Spleen (tissue), 11 donors: Measurements from ENCODE around the gene TMEM134. TPM values are rescaled to one million over a fixed set of nuclear protein-coding genes. Genes with fewer than 3 reads are reported as not detected.
A peak's percentile ranks its signal among the peaks of the same experiment; 100 is the strongest.
"Not testable (repeated sequence)": the region's sequence is repeated elsewhere in the genome, so short reads cannot be mapped to it uniquely, and the experiment has no call there.

Source experiments
- DNase-seq: peaks from one replicate; pipeline ENCODE4 v3.0.0-alpha.2; 2020
- H3K27ac ChIP-seq, 8 donors: fragments of 200-600 bp; sonication (generic) in 7 of 8; 1 replicate in 4 of 8; 2 replicates in 4 of 8; pipeline versions ENCODE4 v1.5.0 to v1.8.0; 2016 to 2021; ENCODE audit warnings: inconsistent platforms in 4 of 8, mild to moderate bottlenecking in 4 of 8, moderate library complexity in 1 of 8
- H3K27me3 ChIP-seq, 7 donors: fragments of 200-600 bp; sonication (generic) in 6 of 7; replicated peaks in 1 of 7; 1 replicate in 4 of 7; 2 replicates in 3 of 7; pipeline versions ENCODE4 v1.5.0 to v1.8.0; 2016 to 2021; ENCODE audit warnings: inconsistent platforms in 3 of 7, mild to moderate bottlenecking in 1 of 7
- H3K36me3 ChIP-seq, 6 donors: fragments of 200-600 bp; sonication (generic) in 5 of 6; 1 replicate in 4 of 6; 2 replicates in 2 of 6; pipeline versions ENCODE4 v1.5.0 to v1.8.0; 2016 to 2021; ENCODE audit warnings: inconsistent platforms in 2 of 6
- H3K4me1 ChIP-seq, 6 donors: fragments of 200-600 bp; sonication (generic) in 5 of 6; 1 replicate in 3 of 6; 2 replicates in 3 of 6; pipeline versions ENCODE4 v1.5.0 to v1.8.0; 2016 to 2021; ENCODE audit warnings: inconsistent platforms in 3 of 6
- H3K4me3 ChIP-seq, 8 donors: fragments of 200-600 bp; sonication (generic) in 7 of 8; 1 replicate in 4 of 8; 2 replicates in 4 of 8; pipeline versions ENCODE4 v1.5.0 to v1.8.0; 2016 to 2021; ENCODE audit warnings: inconsistent platforms in 4 of 8, mild to moderate bottlenecking in 4 of 8, moderate library complexity in 2 of 8
- H3K9me3 ChIP-seq, 8 donors: fragments of 200-600 bp; sonication (generic) in 7 of 8; 1 replicate in 4 of 8; 2 replicates in 4 of 8; pipeline versions ENCODE4 v1.5.0 to v1.8.0; 2016 to 2021; ENCODE audit warnings: inconsistent platforms in 4 of 8
- POLR2A ChIP-seq, 3 donors: fragments of 450-650 bp; IDR thresholded peaks; one replicate each; pipeline ENCODE4 v1.5.1; 2017; ENCODE audit warnings: antibody characterized with exemption in 3 of 3, mild to moderate bottlenecking in 1 of 3
- POLR2AphosphoS5 ChIP-seq, 3 donors: sonication (generic); formaldehyde crosslinking; IDR thresholded peaks; one replicate each; pipeline ENCODE4 v1.5.1; 2017; ENCODE audit warnings: antibody characterized with exemption in 3 of 3
- WGBS, 5 donors: extraction: QIAGEN DNeasy Blood & Tissue Kit in 3 of 5; methylation state at CpG; one replicate each; pipeline versions ENCODE4 v1.1.5 to v1.1.7; 2013 to 2018; 5-methylcytosine and 5-hydroxymethylcytosine counted together
- intact Hi-C: fragments of 100-400 bp; cut with DNase I; formaldehyde crosslinking; loops from one replicate; pipeline ENCODE4 v1.15.0; 2023; ENCODE audit warnings: low total_unique reads
- polyA plus RNA-seq, 3 donors: library from polyadenylated mRNA; stranded (reverse); fragments of 200-250 nt; gene quantifications; one replicate each; pipeline ENCODE4 v1.2.1, GENCODE V29; 2013
- total RNA-seq, 7 donors: library from RNA; depleted of rRNA in 3 of 7; stranded (reverse); fragments of >200 nt in 3 of 7; fragmentation: NEBNext Ultra II Directional in 4 of 7; extraction: Animal tissue kit (Norgen Biotek cat#: 25700) in 4 of 7; gene quantifications; one replicate each; pipeline versions ENCODE4 v1.1.0 to v1.2.1, GENCODE V29; 2016 to 2021
- TF ChIP-seq, protein P1 (sequence below), 11 experiments: fragments of 200-600 bp in 7 of 11; fragments of 450-650 bp in 4 of 11; sonication (generic) in 4 of 11; IDR thresholded peaks in 8 of 11; conservative IDR thresholded peaks in 3 of 11; 1 replicate in 7 of 11; 2 replicates in 4 of 11; pipeline versions ENCODE4 v1.4.0 to v1.8.0; 2016 to 2021; ENCODE audit warnings: antibody characterized with exemption in 11 of 11, inconsistent platforms in 4 of 11, mild to moderate bottlenecking in 1 of 11
- donor health status: healthy with polysubstance abuse.
- donor health status: DM: no; HTN: no; CAD: no; lungs with moderate emphysema.
- donor health status: DM: no; HTN: no; CAD: no.
- donor health status: Bipolar disorder and iron deficiency.
- donor health status: healthy.
- donor health status: DM: no; HTN: no; CAD: no.
- donor health status: DM: yes; HTN: yes; CAD: no.

TMEM134 gene
- total and polyA plus RNA-seq, 10 donors: 48.5 to 192 (median 94.8) TPM

DNA sequence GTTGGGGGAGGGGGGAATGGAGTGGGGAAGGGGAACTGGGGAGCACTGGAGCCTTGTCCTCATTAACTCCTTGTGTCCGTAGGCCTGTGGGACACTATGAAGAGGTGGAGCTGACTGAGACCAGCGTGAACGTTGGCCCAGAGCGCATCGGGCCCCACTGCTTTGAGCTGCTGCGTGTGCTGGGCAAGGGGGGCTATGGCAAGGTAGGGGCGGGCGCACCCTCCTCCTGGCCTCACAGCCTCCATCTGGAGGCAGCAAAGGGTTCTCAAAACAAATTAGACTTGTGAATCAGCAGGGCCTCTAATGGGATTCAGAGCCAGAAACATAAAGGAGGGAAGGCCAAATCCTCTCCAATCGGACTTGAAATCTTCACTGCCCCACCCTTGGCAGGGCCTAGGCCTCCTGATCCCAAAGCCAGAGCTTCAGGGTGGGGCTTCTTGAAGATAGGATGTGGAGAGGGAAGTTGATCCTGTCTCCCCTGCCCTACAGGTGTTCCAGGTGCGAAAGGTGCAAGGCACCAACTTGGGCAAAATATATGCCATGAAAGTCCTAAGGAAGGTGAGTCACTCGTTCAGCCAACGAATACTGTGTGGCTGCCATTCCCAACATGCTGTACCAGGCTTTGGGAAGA, 39.9 kb downstream of the TMEM134 start:
- intact Hi-C loops: no loop called here
- peaks cover 24 to 72% (median 52%) of the 10 kb centered on the region in 6 donors for H3K4me1 ChIP-seq
- H3K4me3 ChIP-seq: peak overlapping the region; percentile 72 to 96 (median 80)
- DNase-seq: no peak
- no peaks in the 10 kb centered on the region for H3K9me3 ChIP-seq
- WGBS, 5 donors: 50 to 77% (median 57%) methylated on average over 4 to 12 of the region's 12 CpGs
- peaks cover 0 to 50% (median 35%) of the 10 kb centered on the region in 6 donors for H3K36me3 ChIP-seq
- H3K27ac ChIP-seq: peak overlapping the region in 6 of 8 donors; percentile 91 to 97 (median 94)
- no peaks in the 10 kb centered on the region for H3K27me3 ChIP-seq
- no peak for TF ChIP-seq POLR2A (IDR thresholded peaks at IDR 0.05)
- TF ChIP-seq POLR2AphosphoS5 (IDR thresholded peaks at IDR 0.05): no peak
- TF ChIP-seq, protein P1, sequence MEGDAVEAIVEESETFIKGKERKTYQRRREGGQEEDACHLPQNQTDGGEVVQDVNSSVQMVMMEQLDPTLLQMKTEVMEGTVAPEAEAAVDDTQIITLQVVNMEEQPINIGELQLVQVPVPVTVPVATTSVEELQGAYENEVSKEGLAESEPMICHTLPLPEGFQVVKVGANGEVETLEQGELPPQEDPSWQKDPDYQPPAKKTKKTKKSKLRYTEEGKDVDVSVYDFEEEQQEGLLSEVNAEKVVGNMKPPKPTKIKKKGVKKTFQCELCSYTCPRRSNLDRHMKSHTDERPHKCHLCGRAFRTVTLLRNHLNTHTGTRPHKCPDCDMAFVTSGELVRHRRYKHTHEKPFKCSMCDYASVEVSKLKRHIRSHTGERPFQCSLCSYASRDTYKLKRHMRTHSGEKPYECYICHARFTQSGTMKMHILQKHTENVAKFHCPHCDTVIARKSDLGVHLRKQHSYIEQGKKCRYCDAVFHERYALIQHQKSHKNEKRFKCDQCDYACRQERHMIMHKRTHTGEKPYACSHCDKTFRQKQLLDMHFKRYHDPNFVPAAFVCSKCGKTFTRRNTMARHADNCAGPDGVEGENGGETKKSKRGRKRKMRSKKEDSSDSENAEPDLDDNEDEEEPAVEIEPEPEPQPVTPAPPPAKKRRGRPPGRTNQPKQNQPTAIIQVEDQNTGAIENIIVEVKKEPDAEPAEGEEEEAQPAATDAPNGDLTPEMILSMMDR (IDR thresholded peaks at IDR 0.05 in 8 of 11, conservative IDR thresholded peaks at IDR 0.05 in 3 of 11): no peak

DNA sequence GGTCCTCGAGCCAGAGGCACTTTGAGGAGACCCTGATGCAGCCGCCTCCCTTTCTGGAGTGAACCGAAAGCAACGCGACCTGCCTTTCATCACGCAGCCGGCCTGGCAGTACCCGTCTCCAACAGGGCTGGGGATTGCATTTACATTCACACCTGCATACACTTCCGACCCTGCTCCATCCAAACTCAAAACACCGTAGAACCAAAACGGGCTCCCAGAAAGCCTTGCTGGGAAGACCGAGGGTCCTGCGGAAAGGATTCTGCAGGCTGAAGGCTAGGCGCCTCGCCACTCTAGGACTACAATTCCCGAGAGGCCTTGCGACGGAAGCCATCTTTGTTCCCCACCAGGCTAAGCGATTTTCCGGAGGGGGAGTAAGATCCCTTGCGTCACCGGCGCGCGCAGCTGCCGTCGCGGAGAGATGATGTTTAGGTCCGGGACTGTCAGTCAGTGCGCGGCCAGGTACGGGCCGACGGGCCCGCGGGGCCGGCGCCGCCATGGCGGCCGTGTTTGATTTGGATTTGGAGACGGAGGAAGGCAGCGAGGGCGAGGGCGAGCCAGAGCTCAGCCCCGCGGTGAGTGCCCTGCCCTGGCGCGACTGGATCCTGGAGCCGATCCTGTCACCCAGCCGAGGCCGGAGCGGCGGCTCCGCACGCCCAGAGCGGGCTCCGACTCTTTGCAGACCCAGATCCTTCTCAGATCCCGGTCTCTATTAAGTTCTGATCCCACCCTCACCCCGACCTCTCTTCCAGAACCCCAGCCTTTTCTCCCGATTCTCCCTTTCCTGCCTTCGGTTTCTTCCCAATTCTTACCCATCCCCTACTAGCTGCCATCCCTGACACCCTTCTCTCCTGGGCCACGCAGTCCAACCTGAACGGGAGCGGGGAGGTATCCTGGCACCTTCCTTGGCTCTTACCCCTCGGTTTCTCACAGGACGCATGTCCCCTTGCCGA, 40.7 kb downstream of the TMEM134 start, which contains the start of gene RPS6KB2:
RPS6KB2 (plus strand) TSS at position 443 of the 950 bp plus-strand sequence; CDS start at position 495, 52 bp downstream.
- TF ChIP-seq POLR2AphosphoS5 (IDR thresholded peaks at IDR 0.05): peak; percentile 97 to 99 (median 98)
- peak; percentile 85 to 95 (median 85) for TF ChIP-seq POLR2A (IDR thresholded peaks at IDR 0.05)
- TF ChIP-seq, protein P1 (IDR thresholded peaks at IDR 0.05 in 8 of 11, conservative IDR thresholded peaks at IDR 0.05 in 3 of 11): peak in 4 of 11 experiments; percentile 17 to 33 (median 30)
- intact Hi-C loops: no loop called here
- H3K36me3 ChIP-seq: peaks cover 0 to 42% (median 29%) of the 10 kb centered on the region in 6 donors
- peak; percentile 100 for DNase-seq
- peak within 1 kb of the TSS; percentile 72 to 96 (median 80) for H3K4me3 ChIP-seq
- H3K4me1 ChIP-seq: peaks cover 16 to 66% (median 44%) of the 10 kb centered on the region in 6 donors
- WGBS, 5 donors: 0 to 1% (median 0%) methylated on average over 58 to 68 of the region's 68 CpGs
- no peaks in the 10 kb centered on the region for H3K27me3 ChIP-seq
- no peaks in the 10 kb centered on the region for H3K9me3 ChIP-seq
- peak within 1 kb of the TSS; percentile 91 to 97 (median 94) for H3K27ac ChIP-seq

DNA sequence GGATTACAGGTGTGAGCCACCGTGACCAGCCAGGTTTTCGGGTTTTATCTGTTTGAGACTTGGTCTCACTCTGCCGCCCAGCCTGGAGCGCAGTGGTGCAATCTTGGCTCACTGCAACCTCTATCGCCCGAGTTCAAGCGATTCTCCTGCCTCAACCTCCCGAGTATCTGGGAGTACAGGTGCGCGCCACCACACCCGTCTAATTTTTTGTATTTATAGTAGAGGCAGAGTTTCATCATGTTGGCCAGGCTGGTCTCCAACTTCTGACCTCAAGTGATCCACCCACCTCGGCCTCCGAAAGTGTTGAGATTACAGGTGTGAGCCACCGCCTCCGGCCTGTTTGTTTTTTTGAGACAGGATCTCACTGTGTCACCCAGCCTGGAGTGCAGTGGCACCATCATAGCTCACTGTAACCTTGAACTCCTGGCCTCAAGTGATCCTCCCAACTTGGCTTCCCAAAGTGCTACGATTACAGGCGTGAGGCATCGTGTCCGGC, 41.6 kb downstream of the TMEM134 start:
- Histone ChIP-seq H3K27ac (peak overlapping the region; percentile 91 to 97 (median 94)), H3K36me3 (peaks cover 0 to 33% (median 20%) of the 10 kb centered on the region in 6 donors), H3K4me1 (peaks cover 14 to 57% (median 35%) of the 10 kb centered on the region in 6 donors), H3K4me3 (peak overlapping the region; percentile 72 to 96 (median 80))
- intact Hi-C loops, H3K9me3 ChIP-seq, H3K27me3 ChIP-seq, DNase-seq: not testable (repeated sequence)
- WGBS, 5 donors: 70 to 78% (median 74%) methylated on average over 19 of the region's 19 CpGs

DNA sequence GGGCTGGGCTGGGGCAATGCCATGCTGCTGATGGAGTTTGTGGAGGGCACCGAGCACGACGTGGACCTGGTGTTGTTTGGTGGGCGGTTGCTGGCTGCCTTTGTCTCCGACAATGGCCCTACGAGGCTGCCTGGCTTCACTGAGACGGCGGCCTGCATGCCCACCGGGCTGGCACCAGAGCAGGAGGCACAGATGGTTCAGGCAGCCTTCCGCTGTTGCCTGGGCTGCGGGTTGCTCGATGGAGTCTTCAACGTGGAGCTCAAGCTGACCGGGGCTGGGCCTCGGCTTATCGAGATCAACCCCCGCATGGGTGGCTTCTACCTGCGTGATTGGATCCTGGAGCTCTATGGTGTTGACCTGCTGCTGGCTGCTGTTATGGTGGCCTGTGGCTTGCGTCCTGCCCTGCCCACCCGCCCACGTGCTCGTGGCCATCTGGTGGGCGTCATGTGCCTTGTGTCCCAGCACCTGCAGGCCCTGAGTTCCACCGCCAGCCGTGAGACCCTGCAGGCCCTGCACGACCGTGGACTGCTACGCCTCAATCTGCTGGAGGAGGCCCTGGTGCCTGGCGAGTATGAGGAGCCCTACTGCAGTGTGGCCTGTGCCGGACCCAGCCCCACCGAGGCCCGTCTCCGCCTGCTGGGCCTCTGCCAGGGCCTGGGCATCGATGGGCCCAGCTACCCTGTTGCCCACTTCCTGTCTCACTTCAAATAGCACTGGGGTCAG, 45.0 kb downstream of the TMEM134 start:
- 76 to 94% (median 87%) methylated on average over 12 to 34 of the region's 34 CpGs for WGBS, 5 donors
- intact Hi-C loops: no loop called here
- DNase-seq: no peak

More for the DNA sequence above, 45.0 kb downstream of the TMEM134 start:
- H3K9me3 ChIP-seq: no peaks in the 10 kb centered on the region
- H3K4me3 ChIP-seq: no peak overlapping the region
- no peak for TF ChIP-seq POLR2A (IDR thresholded peaks at IDR 0.05)
- TF ChIP-seq, protein P1 (IDR thresholded peaks at IDR 0.05 in 8 of 11, conservative IDR thresholded peaks at IDR 0.05 in 3 of 11): no peak
- H3K27me3 ChIP-seq: no peaks in the 10 kb centered on the region
- no peak overlapping the region for H3K27ac ChIP-seq
- H3K36me3 ChIP-seq: no peaks in the 10 kb centered on the region
- H3K4me1 ChIP-seq: peaks cover 23 to 46% (median 38%) of the 10 kb centered on the region in 6 donors
